HepG2 (cell line): ENCODE data around the gene WDR93. TPM values are rescaled to one million over a fixed set of nuclear protein-coding genes. Genes with fewer than 3 reads are reported as not detected.

Source experiments
- BATF2 ChIP-seq: sonication (generic); formaldehyde crosslinking; IDR thresholded peaks from 2 replicates; pipeline ENCODE4 v1.8.0; 2022; ENCODE audit warnings: mild to moderate bottlenecking, missing genetic modification reagents, moderate library complexity
- CREM ChIP-seq, 2 experiments: sonication (generic) in 1 of 2; formaldehyde crosslinking in 1 of 2; IDR thresholded peaks; 2 replicates each; pipeline versions ENCODE4 v1.4.0 to v1.6.1; 2016 to 2020; ENCODE audit warnings: antibody characterized with exemption in 1 of 2, mild to moderate bottlenecking in 1 of 2, missing genetic modification reagents in 1 of 2
- CSRNP1 ChIP-seq: sonication (generic); formaldehyde crosslinking; IDR thresholded peaks from 2 replicates; pipeline ENCODE4 v1.8.1; 2023; ENCODE audit warnings: mild to moderate bottlenecking, missing genetic modification reagents
- DR1 ChIP-seq: sonication (generic); formaldehyde crosslinking; IDR thresholded peaks from 2 replicates; pipeline ENCODE4 v1.8.0; 2021; ENCODE audit warnings: mild to moderate bottlenecking, missing genetic modification reagents, inconsistent platforms
- HCFC1 ChIP-seq: fragments of 150-350 bp; IDR thresholded peaks from 2 replicates; pipeline ENCODE4 v1.6.1; 2014; ENCODE audit warnings: low read depth, low read length
- IKZF5 ChIP-seq: IDR thresholded peaks from 2 replicates; pipeline ENCODE4 v1.6.1; 2018; ENCODE audit warnings: missing genetic modification reagents, mild to moderate bottlenecking, missing compliant biosample characterization
- MIER3 ChIP-seq: IDR thresholded peaks from 2 replicates; pipeline ENCODE4 v1.6.1; 2016; ENCODE audit warnings: missing compliant biosample characterization, borderline replicate concordance
- PAX8 ChIP-seq: sonication (generic); formaldehyde crosslinking; IDR thresholded peaks from 2 replicates; pipeline ENCODE4 v1.8.0; 2022; ENCODE audit warnings: mild to moderate bottlenecking, missing genetic modification reagents, borderline replicate concordance
- PHF20 ChIP-seq: sonication (generic); formaldehyde crosslinking; IDR thresholded peaks from 2 replicates; pipeline ENCODE4 v1.5.0; 2020; ENCODE audit warnings: mild to moderate bottlenecking, missing genetic modification reagents
- POLR2A ChIP-seq, 2 experiments: IDR thresholded peaks; 2 replicates each; pipeline ENCODE4 v1.6.1; 2011; ENCODE audit warnings: low read depth in 2 of 2, low read length in 2 of 2, mild to moderate bottlenecking in 1 of 2, moderate library complexity in 1 of 2; ENCODE audit not compliant: insufficient read depth in 1 of 2
- RAD51 ChIP-seq: fragments of 450-650 bp; IDR thresholded peaks from 2 replicates; pipeline ENCODE4 v1.6.1; 2016; ENCODE audit warnings: borderline replicate concordance
- SNAPC4 ChIP-seq: sonication (generic); formaldehyde crosslinking; IDR thresholded peaks from 2 replicates; pipeline ENCODE4 v1.4.0; 2020; ENCODE audit warnings: mild to moderate bottlenecking, missing genetic modification reagents
- ZNF337 ChIP-seq: sonication (generic); formaldehyde crosslinking; IDR thresholded peaks from 2 replicates; pipeline ENCODE4 v1.5.1; 2020; ENCODE audit warnings: missing genetic modification reagents, low read depth, mild to moderate bottlenecking, borderline replicate concordance
- ZNF414 ChIP-seq: sonication (generic); formaldehyde crosslinking; IDR thresholded peaks from 2 replicates; pipeline ENCODE4 v1.5.0; 2020; ENCODE audit warnings: missing genetic modification reagents
- ZNF710 ChIP-seq: sonication (generic); formaldehyde crosslinking; IDR thresholded peaks from 2 replicates; pipeline ENCODE4 v1.5.0; 2020; ENCODE audit warnings: mild to moderate bottlenecking, missing genetic modification reagents, borderline replicate concordance
- ZNF839 ChIP-seq: sonication (generic); formaldehyde crosslinking; IDR thresholded peaks from 2 replicates; pipeline ENCODE4 v1.4.0; 2020; ENCODE audit warnings: missing genetic modification reagents, mild to moderate bottlenecking, borderline replicate concordance
- polyA plus RNA-seq, 8 experiments: library from polyadenylated mRNA; depleted of rRNA in 3 of 8; stranded (reverse) in 7 of 8; unstranded in 1 of 8; fragments of >200 nt; fragmentation: Illumina TruSeq in 4 of 8; extraction: Trizol in 4 of 8; gene quantifications; 2 replicates each; pipeline versions ENCODE4 v1.2.1 to v1.2.3, GENCODE V29; 2011 to 2016; ENCODE audit warnings: low read depth in 4 of 8, missing spikeins in 1 of 8, mixed read lengths in 1 of 8; ENCODE audit not compliant: insufficient read depth in 1 of 8
- total RNA-seq, 5 experiments: library from RNA; depleted of rRNA; stranded (reverse); fragments of >200 nt; fragmentation: Illumina TruSeq; extraction: Trizol; gene quantifications; 2 replicates each; pipeline ENCODE4 v1.2.3, GENCODE V29; 2016; ENCODE audit warnings: low read depth in 1 of 5

Gene WDR93
- total and polyA plus RNA-seq, 2 of the 13 experiments (the other 11 are each of a cell fraction or from before 2014, with no cell fraction given): 0.07 TPM; not detected in 1

- no peak for TF ChIP-seq SNAPC4
- TF ChIP-seq ZNF337 (CRISPR knock-in tag): peak; percentile 84; the same call in 1 of the 2 replicates
- no peak for TF ChIP-seq CREM (IDR thresholded peaks at IDR 0.05)
- no peak for TF ChIP-seq CREM (CRISPR knock-in tag; IDR thresholded peaks at IDR 0.05)
- no peak; the same call in 1 of the 2 replicates for TF ChIP-seq PHF20 (CRISPR knock-in tag)
- no peak; the same call in none of the 2 replicates for TF ChIP-seq BATF2
- no peak for TF ChIP-seq DR1 (CRISPR knock-in tag)
- TF ChIP-seq HCFC1: no peak
- no peak for TF ChIP-seq RAD51
- TF ChIP-seq POLR2A (IDR thresholded peaks at IDR 0.05; ENCODE audit: insufficient read depth in 1 of 2, low read depth in 2 of 2, low read length in 2 of 2): no peak
- no peak for TF ChIP-seq ZNF414
- no peak for TF ChIP-seq PAX8 (CRISPR knock-in tag)
- 0 out of 2 replicates have a peak, but pooled peaks have one; percentile 14 for TF ChIP-seq IKZF5 (CRISPR knock-in tag)
- TF ChIP-seq CSRNP1: peak; percentile 23; the same call in 1 of the 2 replicates
- TF ChIP-seq ZNF839: peak; percentile 68; the same call in 1 of the 2 replicates
- peak; percentile 45; the same call in 1 of the 2 replicates for TF ChIP-seq ZNF710
- TF ChIP-seq MIER3 (CRISPR knock-in tag): no peak
These were observed 85.9 kb downstream of the WDR93 start, which contains the start of gene MESP2 (continued) for GRCh38 chr15:89776274-89777072.
